ENCODE measurements around the gene NFASC. TPM values are rescaled to one million over a fixed set of nuclear protein-coding genes. Genes with fewer than 3 reads are reported as not detected.

The NFASC gene
- total RNA-seq, 1 donor from 2014 or later: 1.6 TPM

- Histone ChIP-seq H3K27me3 (ENCODE audit: control insufficient read depth in 3 of 3, insufficient read depth in 3 of 3, low read length in 3 of 3) (peaks cover 0 to 12% (median 3%) of the 10 kb centered on the region in 3 donors), H3K9ac (ENCODE audit: low read depth in 1 of 3, low read length in 3 of 3) (no peak overlapping the region), H3K27ac (ENCODE audit: low read depth, low read length) (no peak overlapping the region), H3K36me3 (ENCODE audit: control insufficient read depth in 3 of 3, insufficient read depth in 3 of 3, low read length in 3 of 3) (no peaks in the 10 kb centered on the region), H3K4me3 (ENCODE audit: low read length in 3 of 3) (no peak overlapping the region), H3K9me3 (ENCODE audit: control insufficient read depth in 3 of 3, low read length in 3 of 3) (no peaks in the 10 kb centered on the region), H3K4me1 (ENCODE audit: control insufficient read depth in 3 of 3, insufficient read depth in 3 of 3, low read length in 3 of 3) (peaks cover 6 to 8% (median 8%) of the 10 kb centered on the region in 3 donors)
Observed at GRCh38 chr1:205060746-205061145, 190.1 kb downstream of the NFASC start.

GRCh38 chr1:205061227-205061626 lies 190.6 kb downstream of the NFASC start:
- H3K4me1 ChIP-seq (ENCODE audit: control insufficient read depth in 3 of 3, insufficient read depth in 3 of 3, low read length in 3 of 3): peaks cover 6 to 8% (median 8%) of the 10 kb centered on the region in 3 donors
- H3K27me3 ChIP-seq (ENCODE audit: control insufficient read depth in 3 of 3, insufficient read depth in 3 of 3, low read length in 3 of 3): peaks cover 0 to 12% (median 3%) of the 10 kb centered on the region in 3 donors
- no peaks in the 10 kb centered on the region for H3K36me3 ChIP-seq (ENCODE audit: control insufficient read depth in 3 of 3, insufficient read depth in 3 of 3, low read length in 3 of 3)
- H3K27ac ChIP-seq (ENCODE audit: low read depth, low read length): no peak overlapping the region
- H3K4me3 ChIP-seq (ENCODE audit: low read length in 3 of 3): no peak overlapping the region
- no peak overlapping the region for H3K9ac ChIP-seq (ENCODE audit: low read depth in 1 of 3, low read length in 3 of 3)
- no peaks in the 10 kb centered on the region for H3K9me3 ChIP-seq (ENCODE audit: control insufficient read depth in 3 of 3, low read length in 3 of 3)

GRCh38 chr1:205061665-205062069 lies 191.0 kb downstream of the NFASC start:
- no peak overlapping the region for H3K27ac ChIP-seq (ENCODE audit: low read depth, low read length)
- H3K4me3 ChIP-seq (ENCODE audit: low read length in 3 of 3): no peak overlapping the region
- H3K9me3 ChIP-seq (ENCODE audit: control insufficient read depth in 3 of 3, low read length in 3 of 3): no peaks in the 10 kb centered on the region
- H3K36me3 ChIP-seq (ENCODE audit: control insufficient read depth in 3 of 3, insufficient read depth in 3 of 3, low read length in 3 of 3): no peaks in the 10 kb centered on the region
- peaks cover 6 to 8% (median 8%) of the 10 kb centered on the region in 3 donors for H3K4me1 ChIP-seq (ENCODE audit: control insufficient read depth in 3 of 3, insufficient read depth in 3 of 3, low read length in 3 of 3)
- H3K27me3 ChIP-seq (ENCODE audit: control insufficient read depth in 3 of 3, insufficient read depth in 3 of 3, low read length in 3 of 3): peaks cover 0 to 8% (median 3%) of the 10 kb centered on the region in 3 donors
- H3K9ac ChIP-seq (ENCODE audit: low read depth in 1 of 3, low read length in 3 of 3): no peak overlapping the region

GRCh38 chr1:205062319-205062718 lies 191.7 kb downstream of the NFASC start:
- Histone ChIP-seq H3K4me1 (ENCODE audit: control insufficient read depth in 3 of 3, insufficient read depth in 3 of 3, low read length in 3 of 3) (peaks cover 6 to 8% (median 8%) of the 10 kb centered on the region in 3 donors), H3K9me3 (ENCODE audit: control insufficient read depth in 3 of 3, low read length in 3 of 3) (no peaks in the 10 kb centered on the region), H3K27me3 (ENCODE audit: control insufficient read depth in 3 of 3, insufficient read depth in 3 of 3, low read length in 3 of 3) (peaks cover 0 to 4% (median 3%) of the 10 kb centered on the region in 3 donors), H3K36me3 (ENCODE audit: control insufficient read depth in 3 of 3, insufficient read depth in 3 of 3, low read length in 3 of 3) (no peaks in the 10 kb centered on the region), H3K27ac (ENCODE audit: low read depth, low read length) (no peak overlapping the region), H3K9ac (ENCODE audit: low read depth in 1 of 3, low read length in 3 of 3) (no peak overlapping the region), H3K4me3 (ENCODE audit: low read length in 3 of 3) (no peak overlapping the region)

- H3K27me3 ChIP-seq (ENCODE audit: control insufficient read depth in 3 of 3, insufficient read depth in 3 of 3, low read length in 3 of 3): peaks cover 0 to 4% (median 0%) of the 10 kb centered on the region in 3 donors
- no peak overlapping the region for H3K27ac ChIP-seq (ENCODE audit: low read depth, low read length)
- no peak overlapping the region for H3K9ac ChIP-seq (ENCODE audit: low read depth in 1 of 3, low read length in 3 of 3)
- H3K4me1 ChIP-seq (ENCODE audit: control insufficient read depth in 3 of 3, insufficient read depth in 3 of 3, low read length in 3 of 3): peaks cover 6 to 8% (median 8%) of the 10 kb centered on the region in 3 donors
- H3K4me3 ChIP-seq (ENCODE audit: low read length in 3 of 3): no peak overlapping the region
- H3K9me3 ChIP-seq (ENCODE audit: control insufficient read depth in 3 of 3, low read length in 3 of 3): no peaks in the 10 kb centered on the region
- H3K36me3 ChIP-seq (ENCODE audit: control insufficient read depth in 3 of 3, insufficient read depth in 3 of 3, low read length in 3 of 3): no peaks in the 10 kb centered on the region
Observed at GRCh38 chr1:205062895-205063294, 192.2 kb downstream of the NFASC start.

- H3K27me3 ChIP-seq (ENCODE audit: control insufficient read depth in 3 of 3, insufficient read depth in 3 of 3, low read length in 3 of 3): peaks cover 0 to 4% (median 0%) of the 10 kb centered on the region in 3 donors
- no peaks in the 10 kb centered on the region for H3K36me3 ChIP-seq (ENCODE audit: control insufficient read depth in 3 of 3, insufficient read depth in 3 of 3, low read length in 3 of 3)
- no peaks in the 10 kb centered on the region for H3K9me3 ChIP-seq (ENCODE audit: control insufficient read depth in 3 of 3, low read length in 3 of 3)
- H3K9ac ChIP-seq (ENCODE audit: low read depth in 1 of 3, low read length in 3 of 3): no peak overlapping the region
- no peak overlapping the region for H3K4me3 ChIP-seq (ENCODE audit: low read length in 3 of 3)
- no peak overlapping the region for H3K27ac ChIP-seq (ENCODE audit: low read depth, low read length)
- peaks cover 6 to 8% (median 8%) of the 10 kb centered on the region in 3 donors for H3K4me1 ChIP-seq (ENCODE audit: control insufficient read depth in 3 of 3, insufficient read depth in 3 of 3, low read length in 3 of 3)
Observed at GRCh38 chr1:205064301-205064700, 193.6 kb downstream of the NFASC start.

GRCh38 chr1:205064741-205065316 lies 194.2 kb downstream of the NFASC start:
- Histone ChIP-seq H3K27ac (ENCODE audit: low read depth, low read length) (no peak overlapping the region), H3K9me3 (ENCODE audit: control insufficient read depth in 3 of 3, low read length in 3 of 3) (no peaks in the 10 kb centered on the region), H3K4me3 (ENCODE audit: low read length in 3 of 3) (no peak overlapping the region), H3K9ac (ENCODE audit: low read depth in 1 of 3, low read length in 3 of 3) (no peak overlapping the region), H3K36me3 (ENCODE audit: control insufficient read depth in 3 of 3, insufficient read depth in 3 of 3, low read length in 3 of 3) (no peaks in the 10 kb centered on the region), H3K27me3 (ENCODE audit: control insufficient read depth in 3 of 3, insufficient read depth in 3 of 3, low read length in 3 of 3) (peaks cover 0 to 4% (median 0%) of the 10 kb centered on the region in 3 donors), H3K4me1 (ENCODE audit: control insufficient read depth in 3 of 3, insufficient read depth in 3 of 3, low read length in 3 of 3) (peaks cover 6 to 8% (median 8%) of the 10 kb centered on the region in 3 donors)

- Histone ChIP-seq H3K9me3 (ENCODE audit: control insufficient read depth in 3 of 3, low read length in 3 of 3) (no peaks in the 10 kb centered on the region), H3K36me3 (ENCODE audit: control insufficient read depth in 3 of 3, insufficient read depth in 3 of 3, low read length in 3 of 3) (no peaks in the 10 kb centered on the region), H3K4me3 (ENCODE audit: low read length in 3 of 3) (no peak overlapping the region)
Observed at GRCh38 chr1:205065666-205066065, 195.0 kb downstream of the NFASC start.

GRCh38 chr1:205066141-205066818 lies 195.6 kb downstream of the NFASC start:
- Histone ChIP-seq H3K4me1 (ENCODE audit: control insufficient read depth in 3 of 3, insufficient read depth in 3 of 3, low read length in 3 of 3) (peaks cover 6 to 8% (median 8%) of the 10 kb centered on the region in 3 donors), H3K27me3 (ENCODE audit: control insufficient read depth in 3 of 3, insufficient read depth in 3 of 3, low read length in 3 of 3) (peaks cover 0 to 4% (median 0%) of the 10 kb centered on the region in 3 donors), H3K36me3 (ENCODE audit: control insufficient read depth in 3 of 3, insufficient read depth in 3 of 3, low read length in 3 of 3) (no peaks in the 10 kb centered on the region), H3K27ac (ENCODE audit: low read depth, low read length) (no peak overlapping the region), H3K9me3 (ENCODE audit: control insufficient read depth in 3 of 3, low read length in 3 of 3) (no peaks in the 10 kb centered on the region), H3K4me3 (ENCODE audit: low read length in 3 of 3) (no peak overlapping the region), H3K9ac (ENCODE audit: low read depth in 1 of 3, low read length in 3 of 3) (no peak overlapping the region)

More at GRCh38 chr1:205065666-205066065, 195.0 kb downstream of the NFASC start:
- Histone ChIP-seq H3K9ac (ENCODE audit: low read depth in 1 of 3, low read length in 3 of 3) (no peak overlapping the region), H3K27me3 (ENCODE audit: control insufficient read depth in 3 of 3, insufficient read depth in 3 of 3, low read length in 3 of 3) (peaks cover 0 to 4% (median 0%) of the 10 kb centered on the region in 3 donors), H3K4me1 (ENCODE audit: control insufficient read depth in 3 of 3, insufficient read depth in 3 of 3, low read length in 3 of 3) (peaks cover 6 to 8% (median 8%) of the 10 kb centered on the region in 3 donors), H3K27ac (ENCODE audit: low read depth, low read length) (no peak overlapping the region)

- H3K9me3 ChIP-seq (ENCODE audit: control insufficient read depth in 3 of 3, low read length in 3 of 3): no peaks in the 10 kb centered on the region
- no peak overlapping the region for H3K27ac ChIP-seq (ENCODE audit: low read depth, low read length)
- H3K36me3 ChIP-seq (ENCODE audit: control insufficient read depth in 3 of 3, insufficient read depth in 3 of 3, low read length in 3 of 3): no peaks in the 10 kb centered on the region
- no peak overlapping the region for H3K4me3 ChIP-seq (ENCODE audit: low read length in 3 of 3)
- no peak overlapping the region for H3K9ac ChIP-seq (ENCODE audit: low read depth in 1 of 3, low read length in 3 of 3)
- peaks cover under 1 to 3% (median under 1%) of the 10 kb centered on the region in 3 donors for H3K4me1 ChIP-seq (ENCODE audit: control insufficient read depth in 3 of 3, insufficient read depth in 3 of 3, low read length in 3 of 3)
- H3K27me3 ChIP-seq (ENCODE audit: control insufficient read depth in 3 of 3, insufficient read depth in 3 of 3, low read length in 3 of 3): peaks cover 0 to 4% (median 0%) of the 10 kb centered on the region in 3 donors
Observed at GRCh38 chr1:205067031-205067430, 196.4 kb downstream of the NFASC start.

Data from skeletal muscle tissue (tissue), 4 donors.